Right lobe of liver (tissue), 6 donors: ENCODE measurements around the gene ASPSCR1. TPM values are rescaled to one million over a fixed set of nuclear protein-coding genes. Genes with fewer than 3 reads are reported as not detected.

Source experiments
- ATAC-seq, 4 donors: fragments of 200-7000 bp; cut with Tn5 transposase; one replicate each; pipeline ENCODE4 v1.9.1; 2020; ENCODE audit warnings: mild to moderate bottlenecking in 4 of 4, moderate library complexity in 4 of 4
- DNase-seq, 3 donors: peaks; one replicate each; pipeline ENCODE4 v3.0.0-alpha.2; 2020
- H3K27ac ChIP-seq, 3 donors: fragments of 200-600 bp; one replicate each; pipeline ENCODE4 v1.8.0; 2022
- H3K27me3 ChIP-seq, 2 donors: fragments of 200-600 bp; one replicate each; pipeline ENCODE4 v1.8.0; 2022
- H3K36me3 ChIP-seq, 4 donors: fragments of 200-600 bp; sonication (generic) in 1 of 4; one replicate each; pipeline versions ENCODE4 v1.5.1 to v1.8.0; 2017 to 2022; ENCODE audit warnings: control low read depth in 1 of 4
- H3K4me1 ChIP-seq, 4 donors: fragments of 200-600 bp; sonication (generic) in 1 of 4; one replicate each; pipeline versions ENCODE4 v1.5.1 to v1.8.0; 2017 to 2022; ENCODE audit warnings: control low read depth in 1 of 4
- H3K4me3 ChIP-seq, 3 donors: fragments of 200-600 bp; one replicate each; pipeline ENCODE4 v1.8.0; 2022
- H3K9me3 ChIP-seq, 4 donors: fragments of 200-600 bp; sonication (generic) in 1 of 4; one replicate each; pipeline versions ENCODE4 v1.5.1 to v1.8.0; 2017 to 2022; ENCODE audit warnings: control low read depth in 1 of 4
- CTCF ChIP-seq, 4 donors: fragments of 200-600 bp in 3 of 4; fragments of 450-650 bp in 1 of 4; IDR thresholded peaks; one replicate each; pipeline versions ENCODE4 v1.5.1 to v1.8.0; 2016 to 2022; ENCODE audit warnings: antibody characterized with exemption in 4 of 4, mild to moderate bottlenecking in 2 of 4
- POLR2A ChIP-seq: fragments of 450-650 bp; IDR thresholded peaks from one replicate; pipeline ENCODE4 v1.6.1; 2017; ENCODE audit warnings: antibody characterized with exemption, mild to moderate bottlenecking
- WGBS: methylation state at CpG from one replicate; pipeline ENCODE4 v1.1.6; 2018; ENCODE audit warnings: low coverage, low lambda C conversion rate; ENCODE audit not compliant: insufficient coverage; ENCODE audit errors: missing lambda C conversion rate; 5-methylcytosine and 5-hydroxymethylcytosine counted together
- intact Hi-C, 2 donors: fragments of 100-400 bp; cut with DNase I; formaldehyde crosslinking; loops; one replicate each; pipeline versions ENCODE4 v1.11.2 to v1.14.1; 2022
- total RNA-seq, 6 experiments: library from RNA; depleted of rRNA in 2 of 6; stranded (reverse); fragments of >200 nt in 2 of 6; fragmentation: NEBNext Ultra II Directional in 3 of 6; extraction: Animal tissue kit (Norgen Biotek cat#: 25700) in 3 of 6; gene quantifications; one replicate each; pipeline versions ENCODE4 v1.1.0 to v1.2.4, GENCODE V29; 2016 to 2023
- donor health status: DM: no; HTN: yes; CAD: no.
- donor health status: DM: no; HTN: no; CAD: no.
- donor health status: DM: no; HTN: no; CAD: no.
- donor health status: DM: no; HTN: yes; CAD: no.
- donor health status: DM: no; HTN: yes; CAD: no.

ASPSCR1 gene
- total RNA-seq, 6 experiments from 2014 or later: 24.4 to 55.6 (median 32.9) TPM

GRCh38 chr17:81966343-81967243 lies 10.8 kb upstream of the ASPSCR1 start:
- no peaks in the 10 kb centered on the region for H3K36me3 ChIP-seq
- no peaks in the 10 kb centered on the region for H3K27me3 ChIP-seq
- TF ChIP-seq CTCF (IDR thresholded peaks at IDR 0.05) (no peak), POLR2A (no peak)
- no peak overlapping the region for H3K4me3 ChIP-seq
- no peak overlapping the region for H3K27ac ChIP-seq
- WGBS: 19% methylated on average over 3 of the region's 41 CpGs
- peaks cover 0 to 18% (median 7%) of the 10 kb centered on the region in 4 donors for H3K4me1 ChIP-seq
- H3K9me3 ChIP-seq: no peaks in the 10 kb centered on the region
- intact Hi-C loops: no loop called here
- peak; percentile 8 to 56 (median 42) for ATAC-seq
- DNase-seq: peak in 1 of 3 donors; percentile 60

- H3K36me3 ChIP-seq: no peaks in the 10 kb centered on the region
- TF ChIP-seq CTCF (IDR thresholded peaks at IDR 0.05): no peak
- no peak for TF ChIP-seq POLR2A
- H3K4me1 ChIP-seq: peaks cover 0 to 18% (median 7%) of the 10 kb centered on the region in 4 donors
- intact Hi-C loops: no loop called here
- H3K9me3 ChIP-seq: no peaks in the 10 kb centered on the region
- no peaks in the 10 kb centered on the region for H3K27me3 ChIP-seq
- peak overlapping the region in 1 of 3 donors; percentile 45 for H3K27ac ChIP-seq
- WGBS: 20% methylated on average over 1 of the region's 5 CpGs
- H3K4me3 ChIP-seq: no peak overlapping the region
- DNase-seq: no peak
- no peak for ATAC-seq
Observed at GRCh38 chr17:81967244-81967532, 10.2 kb upstream of the ASPSCR1 start.

GRCh38 chr17:81967533-81968395 lies 9.7 kb upstream of the ASPSCR1 start:
- DNase-seq (peak; percentile 84 to 94 (median 93)), ATAC-seq (peak; percentile 85 to 89 (median 88))
- TF ChIP-seq POLR2A (no peak), CTCF (IDR thresholded peaks at IDR 0.05) (no peak)
- H3K4me3 ChIP-seq: peak overlapping the region in 1 of 3 donors; percentile 19
- H3K36me3 ChIP-seq: no peaks in the 10 kb centered on the region
- WGBS: 8% methylated on average over 10 of the region's 36 CpGs
- H3K4me1 ChIP-seq: peaks cover 0 to 18% (median 7%) of the 10 kb centered on the region in 4 donors
- intact Hi-C loops: no loop called here
- H3K27me3 ChIP-seq: no peaks in the 10 kb centered on the region
- peak overlapping the region in 1 of 3 donors; percentile 45 for H3K27ac ChIP-seq
- H3K9me3 ChIP-seq: no peaks in the 10 kb centered on the region

- Histone ChIP-seq H3K36me3 (no peaks in the 10 kb centered on the region), H3K4me1 (peaks cover 0 to 18% (median 7%) of the 10 kb centered on the region in 4 donors), H3K9me3 (no peaks in the 10 kb centered on the region), H3K4me3 (peak overlapping the region in 1 of 3 donors; percentile 19), H3K27ac (peak overlapping the region in 1 of 3 donors; percentile 45), H3K27me3 (no peaks in the 10 kb centered on the region)
- ATAC-seq: no peak
- TF ChIP-seq POLR2A (no peak), CTCF (IDR thresholded peaks at IDR 0.05) (no peak)
- 76% methylated on average over 7 of the region's 7 CpGs for WGBS
- intact Hi-C loops: no loop called here
- DNase-seq: no peak
Observed at GRCh38 chr17:81968396-81968745, 9.1 kb upstream of the ASPSCR1 start.
